MM.1S (cell line): ENCODE data around the gene OR2T2.

Experiments used
- CTCF ChIP-seq: fragments of 300-600 bp; sonication (generic); IDR thresholded peaks from 2 replicates; pipeline ENCODE4 v1.5.1; 2016; ENCODE audit warnings: antibody characterized with exemption, low read length, mixed read lengths
- EZH2phosphoT487 ChIP-seq: fragments of 300-600 bp; sonication (generic); IDR thresholded peaks from 2 replicates; pipeline ENCODE4 v1.6.1; 2018; ENCODE audit warnings: antibody characterized with exemption, low read length

GRCh38 chr1:248421384-248421783 lies 24.1 kb upstream of the OR2T2 start:
- TF ChIP-seq CTCF (no peak), EZH2phosphoT487 (no peak)
